Astrocyte (in vitro differentiated cells and primary cell): Measurements from ENCODE around the gene SYT17. TPM values are rescaled to one million over a fixed set of nuclear protein-coding genes. Genes with fewer than 3 reads are reported as not detected.

Experiments
- DNase-seq: peaks from one replicate; pipeline ENCODE4 v3.0.0-alpha.2; 2010; ENCODE audit warnings: low read depth
- FAIRE-seq: peaks from 2 replicates; lab custom pipeline; 2011; peaks lifted over from hg19 to GRCh38; lab: Jason Lieb, UNC
- H2AFZ ChIP-seq: 2 replicates; pipeline ENCODE4 v1.6.0; 2012; ENCODE audit warnings: low read depth, low read length, inconsistent platforms
- H3K27ac ChIP-seq: 2 replicates; pipeline ENCODE4 v1.5.1; 2011; ENCODE audit warnings: low read depth, low read length, inconsistent platforms
- H3K27me3 ChIP-seq: 2 replicates; pipeline ENCODE4 v1.6.0; 2011; ENCODE audit warnings: low read length, inconsistent platforms; ENCODE audit not compliant: insufficient read depth
- H3K36me3 ChIP-seq: 2 replicates; pipeline ENCODE4 v1.5.1; 2011; ENCODE audit warnings: low read length, inconsistent platforms; ENCODE audit not compliant: insufficient read depth
- H3K4me1 ChIP-seq: 2 replicates; pipeline ENCODE4 v1.5.1; 2011; ENCODE audit warnings: low read length, inconsistent platforms; ENCODE audit not compliant: insufficient read depth
- H3K4me2 ChIP-seq: 2 replicates; pipeline ENCODE4 v1.6.0; 2012; ENCODE audit warnings: low read length, inconsistent platforms
- H3K4me3 ChIP-seq: 2 replicates; pipeline ENCODE4 v1.5.1; 2011; ENCODE audit warnings: low read depth, mild to moderate bottlenecking, low read length, inconsistent platforms; ENCODE audit not compliant: insufficient read depth
- H3K79me2 ChIP-seq: 2 replicates; pipeline ENCODE4 v1.6.0; 2012; ENCODE audit warnings: mild to moderate bottlenecking, low read length, inconsistent platforms; ENCODE audit not compliant: insufficient read depth
- H3K9ac ChIP-seq: 2 replicates; pipeline ENCODE4 v1.6.0; 2012; ENCODE audit warnings: mild to moderate bottlenecking, low read length, inconsistent platforms
- H3K9me3 ChIP-seq: 2 replicates; pipeline ENCODE4 v1.5.1; 2012; ENCODE audit warnings: low read depth, mild to moderate bottlenecking, low read length, inconsistent platforms; ENCODE audit not compliant: insufficient read depth
- H4K20me1 ChIP-seq: 2 replicates; pipeline ENCODE4 v1.6.0; 2012; ENCODE audit warnings: low read length, inconsistent platforms; ENCODE audit not compliant: insufficient read depth
- H3K27ac Mint-ChIP-seq: one replicate; pipeline ENCODE4 v1.8.0; 2021; ENCODE audit warnings: mild to moderate bottlenecking, mixed read lengths; ENCODE audit not compliant: unreplicated experiment
- H3K27me3 Mint-ChIP-seq: one replicate; pipeline ENCODE4 v1.8.0; 2021; ENCODE audit warnings: low read depth, mixed read lengths; ENCODE audit not compliant: unreplicated experiment
- H3K36me3 Mint-ChIP-seq: one replicate; pipeline ENCODE4 v1.8.0; 2021; ENCODE audit warnings: low read depth, mixed read lengths; ENCODE audit not compliant: unreplicated experiment
- H3K4me1 Mint-ChIP-seq: one replicate; pipeline ENCODE4 v1.8.0; 2021; ENCODE audit warnings: low read depth, mixed read lengths; ENCODE audit not compliant: unreplicated experiment
- H3K4me3 Mint-ChIP-seq: one replicate; pipeline ENCODE4 v1.8.0; 2021; ENCODE audit warnings: mild to moderate bottlenecking, moderate library complexity, mixed read lengths; ENCODE audit not compliant: unreplicated experiment
- H3K9me3 Mint-ChIP-seq: one replicate; pipeline ENCODE4 v1.8.0; 2021; ENCODE audit warnings: mild to moderate bottlenecking, mixed read lengths; ENCODE audit not compliant: unreplicated experiment
- CTCF ChIP-seq: IDR thresholded peaks from 2 replicates; pipeline ENCODE4 v1.5.1; 2011; ENCODE audit warnings: low read depth, mild to moderate bottlenecking, inconsistent platforms, low read length, moderate library complexity; ENCODE audit not compliant: insufficient read depth
- EZH2 ChIP-seq: IDR thresholded peaks from 2 replicates; pipeline ENCODE4 v1.6.1; 2012; ENCODE audit warnings: mild to moderate bottlenecking, low read length, inconsistent platforms; ENCODE audit not compliant: insufficient read depth
- total RNA-seq: library from RNA; stranded (reverse); gene quantifications from 2 replicates; pipeline ENCODE4 v1.2.1, GENCODE V29; 2021

SYT17 gene
- total RNA-seq, 1 donor from 2014 or later = 4.8 TPM

- peaks cover 10% of the 10 kb centered on the region for H3K9me3 Mint-ChIP-seq
- no peaks in the 10 kb centered on the region for H3K4me1 Mint-ChIP-seq
- H3K4me3 Mint-ChIP-seq = no peak overlapping the region
- H4K20me1 ChIP-seq = no peaks in the 10 kb centered on the region
- peaks cover 4% of the 10 kb centered on the region for H3K27me3 Mint-ChIP-seq
- H3K79me2 ChIP-seq = no peaks in the 10 kb centered on the region
- no peaks in the 10 kb centered on the region for H3K4me1 ChIP-seq
- no peak overlapping the region for H3K27ac Mint-ChIP-seq
- no peak overlapping the region for H3K4me2 ChIP-seq
- FAIRE-seq = no peak
- no peak overlapping the region for H3K27ac ChIP-seq
- TF ChIP-seq CTCF (no peak), EZH2 (no peak)
- H2AFZ ChIP-seq = no peak overlapping the region
- H3K4me3 ChIP-seq = no peak overlapping the region
- no peaks in the 10 kb centered on the region for H3K27me3 ChIP-seq
- no peak for DNase-seq
- H3K36me3 ChIP-seq = no peaks in the 10 kb centered on the region
- H3K9ac ChIP-seq = no peak overlapping the region
- H3K36me3 Mint-ChIP-seq = peaks cover 6% of the 10 kb centered on the region
- H3K9me3 ChIP-seq = peaks cover 11% of the 10 kb centered on the region
Observed at GRCh38 chr16:19239511-19240155, 71.6 kb downstream of the SYT17 start.

- TF ChIP-seq CTCF (no peak), EZH2 (no peak)
- peaks cover 11% of the 10 kb centered on the region for H3K9me3 ChIP-seq
- no peak overlapping the region for H2AFZ ChIP-seq
- no peaks in the 10 kb centered on the region for H3K27me3 ChIP-seq
- Mint-ChIP-seq H3K4me3 (no peak overlapping the region), H3K27me3 (peaks cover 6% of the 10 kb centered on the region), H3K27ac (no peak overlapping the region), H3K9me3 (peaks cover 8% of the 10 kb centered on the region), H3K36me3 (peaks cover 5% of the 10 kb centered on the region), H3K4me1 (no peaks in the 10 kb centered on the region)
- no peak overlapping the region for H3K4me3 ChIP-seq
- H3K79me2 ChIP-seq = no peaks in the 10 kb centered on the region
- no peak overlapping the region for H3K27ac ChIP-seq
- FAIRE-seq (no peak), DNase-seq (no peak)
- H3K9ac ChIP-seq = no peak overlapping the region
- no peaks in the 10 kb centered on the region for H3K36me3 ChIP-seq
- H3K4me2 ChIP-seq = no peak overlapping the region
- H4K20me1 ChIP-seq = no peaks in the 10 kb centered on the region
- no peaks in the 10 kb centered on the region for H3K4me1 ChIP-seq
Observed at GRCh38 chr16:19240494-19240893, 72.5 kb downstream of the SYT17 start.

- Mint-ChIP-seq H3K27ac (no peak overlapping the region), H3K4me1 (no peaks in the 10 kb centered on the region), H3K36me3 (peaks cover 5% of the 10 kb centered on the region), H3K9me3 (no peaks in the 10 kb centered on the region), H3K27me3 (peaks cover 6% of the 10 kb centered on the region), H3K4me3 (no peak overlapping the region)
- no peaks in the 10 kb centered on the region for H3K36me3 ChIP-seq
- no peak overlapping the region for H3K4me3 ChIP-seq
- no peak overlapping the region for H3K27ac ChIP-seq
- H3K4me1 ChIP-seq = no peaks in the 10 kb centered on the region
- FAIRE-seq (no peak), DNase-seq (no peak)
- H3K9me3 ChIP-seq = peaks cover 9% of the 10 kb centered on the region
- no peak overlapping the region for H3K4me2 ChIP-seq
- H3K79me2 ChIP-seq = no peaks in the 10 kb centered on the region
- no peak overlapping the region for H3K9ac ChIP-seq
- H2AFZ ChIP-seq = no peak overlapping the region
- no peaks in the 10 kb centered on the region for H4K20me1 ChIP-seq
- TF ChIP-seq EZH2 = no peak
- no peaks in the 10 kb centered on the region for H3K27me3 ChIP-seq
Observed at GRCh38 chr16:19241512-19241911, 73.5 kb downstream of the SYT17 start.
